Astrocyte (in vitro differentiated cells and primary cell): ENCODE results near the gene APOB.

ENCODE experiments used
- CTCF ChIP-seq: IDR thresholded peaks from 2 replicates; pipeline ENCODE4 v1.5.1; 2011; ENCODE audit warnings: low read depth, mild to moderate bottlenecking, inconsistent platforms, low read length, moderate library complexity; ENCODE audit not compliant: insufficient read depth
- EZH2 ChIP-seq: IDR thresholded peaks from 2 replicates; pipeline ENCODE4 v1.6.1; 2012; ENCODE audit warnings: mild to moderate bottlenecking, low read length, inconsistent platforms; ENCODE audit not compliant: insufficient read depth

DNA sequence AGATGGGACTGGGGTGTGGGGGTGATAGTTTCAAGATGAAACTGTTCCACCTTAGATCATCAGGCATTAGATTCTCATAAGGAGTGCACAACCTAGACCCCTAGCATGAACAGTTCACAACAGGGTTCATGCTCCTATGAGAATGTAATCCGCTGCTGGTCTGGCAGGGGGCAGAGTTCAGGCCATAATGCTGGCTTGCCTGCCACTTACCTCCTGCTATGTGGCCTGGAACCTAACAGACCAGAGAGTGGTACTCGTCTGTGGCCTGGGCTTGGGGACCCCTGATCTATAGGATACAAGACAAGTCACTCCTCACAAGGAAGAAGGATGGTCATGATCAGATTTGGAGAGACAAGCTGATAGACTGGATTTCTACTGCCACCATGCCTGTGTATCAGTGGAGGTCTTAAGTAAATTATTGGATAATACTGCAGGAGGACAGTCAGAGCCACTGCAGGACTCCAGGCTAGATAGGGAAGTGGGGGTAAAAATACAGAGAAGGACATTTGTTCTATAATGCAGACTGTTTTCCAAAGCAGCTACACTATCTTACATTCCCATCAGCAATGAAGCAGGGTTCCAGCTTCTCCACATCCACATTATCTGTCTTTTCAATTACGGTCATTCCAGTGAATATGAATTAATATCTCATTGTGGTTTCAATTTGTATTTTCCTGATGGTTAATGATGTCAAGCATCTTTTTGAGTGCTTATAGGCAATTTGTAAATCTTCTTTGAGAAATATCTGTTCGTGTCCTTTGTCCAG lies 28.8 kb upstream of the APOB start:
- TF ChIP-seq EZH2 (no peak), CTCF (no peak)
